T1000 (cell line): Measurements from ENCODE around the gene DHX58.

Experiments
- DNase-seq: peaks from one replicate; lab custom pipeline; 2025; ENCODE audit warnings: mixed read lengths; lab: John Stamatoyannopoulos, UW

Gene DHX58

DNA sequence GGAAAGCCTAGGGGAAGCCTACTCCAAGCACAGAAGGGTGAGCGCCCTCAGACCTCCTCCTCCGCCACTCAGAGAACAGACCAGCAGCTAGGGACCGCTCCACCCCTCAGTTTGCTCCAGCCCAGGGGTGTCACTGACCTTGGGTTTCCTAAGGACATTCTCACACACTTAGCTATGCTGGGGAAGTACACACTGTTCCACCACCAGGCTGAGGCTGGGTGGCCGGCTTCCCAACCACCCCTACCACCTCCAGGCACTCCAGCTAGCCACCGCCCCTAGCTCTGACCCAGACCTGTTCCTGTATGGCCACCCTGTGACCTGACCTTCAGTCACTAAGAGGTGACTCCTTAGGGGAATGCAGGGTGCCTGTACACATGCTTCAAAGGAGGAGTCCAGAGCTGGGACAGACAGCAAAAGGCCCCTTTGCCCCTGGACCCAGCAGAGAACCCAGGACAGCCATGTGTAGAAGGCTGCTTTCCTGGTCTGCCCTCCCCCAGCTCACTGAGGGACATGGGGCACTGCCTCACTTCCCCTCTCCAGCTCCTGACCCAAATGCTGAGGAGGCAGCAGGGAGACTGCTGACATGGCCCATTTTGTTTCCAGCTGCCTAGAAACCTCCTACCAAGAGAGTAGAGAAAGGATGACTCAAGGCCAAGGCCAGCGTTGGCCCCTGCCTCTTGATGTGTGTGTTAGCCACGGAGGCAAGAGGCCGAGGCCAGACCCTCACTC is 16.8 kb upstream of the DHX58 start:
- no peak for DNase-seq

DNA sequence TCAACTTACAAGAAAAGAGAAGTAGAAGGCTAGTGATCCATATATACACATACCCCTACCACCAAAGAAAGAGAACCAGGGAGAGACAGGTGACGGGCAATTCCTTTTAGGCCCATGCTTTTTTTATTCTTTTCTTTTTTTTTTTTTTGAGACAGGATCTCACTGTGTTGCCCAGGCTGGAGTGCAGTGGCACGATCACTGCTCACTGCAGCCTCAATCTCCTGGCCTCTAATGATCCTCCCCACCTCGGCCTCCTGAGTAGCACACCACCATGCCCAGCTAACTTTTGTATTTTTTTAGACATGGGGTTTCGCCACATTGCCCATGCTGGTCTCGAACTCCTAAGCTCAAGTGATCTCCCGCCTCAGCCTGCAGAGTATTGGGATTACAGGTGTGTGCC is 14.9 kb upstream of the DHX58 start:
- DNase-seq, result no peak

DNA sequence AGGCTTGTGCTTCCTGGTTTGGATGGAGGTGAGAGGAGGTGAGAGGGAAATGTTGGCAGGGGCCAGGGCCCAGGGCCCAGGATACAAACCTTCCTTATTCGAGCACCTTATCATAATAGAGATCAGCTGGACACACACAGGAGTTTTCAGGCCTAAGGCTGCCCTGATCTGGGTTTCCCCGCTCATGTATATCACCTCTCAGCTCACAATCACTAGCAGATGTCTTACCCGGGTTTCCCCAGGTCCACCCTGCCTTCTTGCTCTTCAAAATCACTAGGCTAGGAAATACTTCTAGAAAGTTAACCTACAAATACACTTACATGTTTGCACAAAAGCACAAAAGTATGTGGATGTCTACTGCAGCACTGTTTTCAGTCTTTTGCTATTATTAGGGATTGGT is 14.3 kb upstream of the DHX58 start:
- no peak for DNase-seq

DNA sequence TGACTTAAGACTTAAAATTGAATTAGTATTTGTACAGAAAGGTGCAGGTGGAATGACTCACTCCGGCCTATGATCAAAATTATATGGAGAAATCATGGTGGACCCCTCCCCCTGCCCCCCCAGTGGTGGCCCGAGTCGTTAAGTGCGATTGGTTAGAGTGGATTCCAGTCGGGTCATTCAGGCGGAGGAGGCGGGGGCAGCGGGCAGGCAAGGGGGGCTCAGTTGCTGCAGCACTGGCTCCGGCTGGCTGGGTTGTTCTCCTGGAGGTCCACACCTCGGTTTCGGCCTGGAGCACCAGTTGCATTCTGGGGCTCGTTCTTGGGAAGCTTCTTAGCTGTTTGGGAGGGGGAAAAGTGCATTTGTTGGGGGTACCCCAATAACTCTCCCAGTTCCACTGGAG is 13.1 kb upstream of the DHX58 start:
- no peak for DNase-seq

DNA sequence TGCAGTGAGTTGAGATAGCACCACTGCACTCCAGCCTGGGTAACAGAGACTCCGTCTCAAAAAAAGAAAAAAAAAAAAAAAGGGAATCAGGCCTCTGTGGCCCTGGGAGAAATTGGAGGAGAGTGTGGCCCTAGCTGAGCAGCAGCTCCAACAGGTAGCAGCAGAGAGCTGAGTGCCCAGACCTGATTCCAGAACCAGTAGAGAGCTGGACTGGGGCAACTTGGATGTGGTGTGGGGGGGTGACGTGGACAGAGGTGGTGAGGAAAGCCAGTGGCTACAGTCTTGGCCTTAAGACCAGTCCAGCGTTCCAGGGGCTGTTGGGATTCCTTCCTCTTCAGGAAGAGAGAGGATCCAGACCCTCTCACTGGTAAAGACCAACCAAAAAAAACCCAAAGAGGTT is 11.7 kb upstream of the DHX58 start:
- no peak for DNase-seq

DNA sequence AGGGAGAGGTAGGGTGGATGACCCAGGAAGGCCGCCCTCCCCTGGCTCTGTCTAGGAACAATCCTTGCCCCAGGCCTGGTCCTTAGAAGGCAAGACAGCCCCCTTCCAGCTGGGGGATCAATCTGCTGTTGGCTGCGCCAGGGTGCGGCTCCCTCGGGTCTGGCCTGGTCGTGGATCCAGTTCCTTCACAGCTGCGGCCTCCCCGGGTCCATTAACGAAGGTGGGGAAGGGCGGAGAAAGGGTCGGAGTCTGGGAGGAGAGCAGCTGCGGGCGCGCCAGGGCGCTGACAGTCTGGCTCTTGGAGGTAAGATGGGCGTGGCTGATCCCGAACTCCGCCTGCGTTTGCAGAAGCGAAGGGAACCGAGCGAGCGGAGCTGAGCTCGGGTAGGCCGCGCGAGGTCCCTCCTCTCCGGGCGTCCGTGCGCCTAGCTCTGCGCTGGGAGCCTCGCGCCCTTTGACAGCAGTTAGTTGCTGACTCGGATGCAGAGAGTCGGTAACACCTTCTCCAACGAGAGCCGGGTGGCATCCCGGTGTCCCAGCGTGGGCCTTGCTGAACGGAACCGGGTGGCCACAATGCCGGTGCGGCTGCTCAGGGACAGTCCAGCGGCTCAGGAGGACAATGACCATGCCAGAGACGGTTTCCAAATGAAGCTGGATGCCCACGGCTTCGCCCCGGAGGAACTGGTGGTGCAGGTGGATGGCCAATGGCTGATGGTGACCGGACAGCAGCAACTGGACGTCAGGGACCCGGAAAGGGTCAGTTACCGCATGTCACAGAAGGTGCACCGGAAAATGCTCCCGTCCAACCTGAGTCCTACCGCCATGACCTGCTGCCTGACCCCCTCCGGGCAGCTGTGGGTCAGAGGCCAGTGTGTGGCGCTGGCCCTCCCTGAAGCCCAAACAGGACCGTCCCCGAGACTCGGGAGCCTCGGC is 10.1 kb upstream of the DHX58 start, which contains the start of gene HSPB9:
Gene HSPB9 (plus strand): TSS at position 434 of the 933 bp plus-strand sequence. CDS start 47 bp downstream, at position 481.
- DNase-seq, result no peak

DNA sequence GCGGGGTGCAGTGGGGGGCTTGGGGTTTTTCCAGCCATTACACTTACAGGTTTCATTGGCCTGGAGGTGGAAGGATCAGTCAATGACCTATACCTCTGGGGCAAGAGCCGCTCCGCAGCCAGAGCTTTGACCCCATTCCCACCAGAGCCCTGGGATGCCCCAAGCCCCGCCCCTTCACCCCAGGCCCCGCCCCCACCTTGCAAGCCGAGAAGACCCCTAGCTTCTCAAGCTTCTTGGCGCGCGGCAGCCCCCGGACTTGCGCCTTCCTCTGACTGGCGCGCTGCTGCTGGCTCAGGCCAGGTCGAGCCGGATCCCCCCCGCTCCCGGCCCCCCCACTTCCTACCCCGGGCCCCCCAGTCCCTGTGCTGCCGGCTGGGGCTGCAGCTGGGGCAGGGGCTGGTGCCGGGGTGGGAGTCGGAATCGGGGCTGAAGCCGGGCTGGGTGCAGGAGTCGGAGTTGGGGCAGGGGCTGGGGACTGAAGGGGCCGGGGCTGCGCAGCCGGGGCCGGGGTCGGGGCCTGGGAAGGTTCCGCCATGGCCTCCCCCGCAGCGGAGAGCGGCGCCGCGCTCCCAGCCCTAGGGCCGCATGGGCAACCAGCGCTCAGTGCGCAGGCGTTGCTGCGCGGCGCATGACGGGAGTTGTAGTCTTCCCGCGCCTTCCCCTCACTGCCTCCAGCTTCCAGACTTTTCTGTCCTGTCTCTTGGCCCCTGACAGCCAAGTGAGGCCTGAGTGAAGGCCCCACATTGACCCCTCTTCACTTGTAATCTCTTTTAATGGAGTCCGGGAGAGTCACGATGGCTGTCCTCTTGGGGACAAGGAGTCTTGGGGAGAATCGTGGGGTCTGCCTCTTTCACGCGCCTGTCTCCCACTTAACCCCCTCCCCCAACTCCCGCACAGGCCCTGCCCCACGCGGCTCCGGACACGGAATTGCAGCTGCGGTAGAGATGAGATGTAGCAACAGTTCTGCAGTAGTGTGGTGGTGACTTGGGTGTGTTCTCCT is 8.6 kb upstream of the DHX58 start, which contains the start of gene KAT2A:
Gene KAT2A (minus strand): TSS at position 598 of the 1,000 bp plus-strand sequence. CDS start 63 bp downstream, at position 535.
- DNase-seq, result peak; percentile 67

DNA sequence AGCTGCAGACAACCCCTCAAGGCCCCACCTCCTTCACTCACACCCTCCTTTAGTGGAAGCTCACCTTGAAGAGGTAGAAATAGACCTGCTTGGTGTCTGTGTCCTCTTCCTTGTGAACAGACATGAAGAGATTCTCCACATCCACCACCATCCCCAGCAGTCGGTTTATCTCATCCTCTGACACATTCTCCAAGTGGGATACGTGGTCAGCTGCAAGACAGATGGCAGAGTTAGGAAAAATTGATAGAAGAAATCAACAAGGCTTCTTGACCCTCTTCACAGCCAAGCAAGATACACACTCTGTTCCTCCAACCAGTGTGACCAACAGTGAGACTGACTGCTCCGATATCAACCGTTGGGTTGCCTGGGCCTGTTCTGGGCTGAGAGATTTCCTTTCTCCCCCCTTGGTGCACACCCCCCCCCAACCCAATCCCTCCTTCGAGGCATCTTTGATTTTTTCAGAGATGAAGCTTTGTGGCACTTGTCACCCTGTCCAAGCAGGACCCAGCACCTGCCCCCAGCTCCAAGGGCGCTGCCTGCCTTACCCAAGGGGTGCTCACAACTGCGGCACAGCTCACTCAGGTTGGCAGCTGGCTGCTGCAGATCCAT is 7.8 kb upstream of the DHX58 start:
- no peak for DNase-seq

DNA sequence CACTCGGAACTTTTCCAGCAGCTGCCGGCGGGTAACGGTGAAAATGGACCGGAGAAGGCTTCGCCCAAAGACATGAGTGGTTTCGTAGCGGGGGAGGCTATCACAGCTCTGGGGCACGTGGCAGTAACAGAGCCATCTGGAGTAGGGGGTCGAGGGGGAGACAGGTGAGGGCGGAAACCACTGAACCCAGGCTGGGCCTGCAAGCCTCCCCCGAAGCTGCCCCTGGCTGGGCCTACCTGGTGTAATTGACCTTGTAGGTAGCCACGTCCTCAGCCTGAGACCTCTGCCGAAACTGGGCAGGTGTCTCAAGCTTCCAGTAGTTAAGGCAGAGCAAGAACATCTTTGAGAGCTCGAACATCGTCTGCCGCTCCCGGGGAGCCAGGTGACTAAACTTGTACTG is 6.8 kb upstream of the DHX58 start:
- no peak for DNase-seq

DNA sequence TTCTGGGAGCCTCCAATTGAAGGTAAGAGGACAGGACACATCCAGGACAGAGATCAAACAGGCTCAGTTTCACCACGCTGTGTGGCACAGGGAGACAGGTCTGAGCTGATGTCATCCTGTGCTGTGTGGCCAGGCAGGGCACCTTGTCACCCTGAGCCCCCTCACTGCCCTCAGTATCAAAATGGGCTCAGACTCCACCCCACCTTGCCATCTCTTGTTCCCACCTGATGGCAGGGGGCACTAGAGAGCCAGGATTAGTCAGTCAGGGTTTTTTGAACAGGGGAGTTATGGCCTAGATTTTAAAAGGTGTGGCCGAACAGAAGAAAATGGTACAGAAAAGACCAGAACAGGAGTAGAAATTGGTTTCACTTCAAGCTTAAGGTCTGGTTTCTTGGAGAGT is 6.0 kb upstream of the DHX58 start:
- DNase-seq, result no peak

DNA sequence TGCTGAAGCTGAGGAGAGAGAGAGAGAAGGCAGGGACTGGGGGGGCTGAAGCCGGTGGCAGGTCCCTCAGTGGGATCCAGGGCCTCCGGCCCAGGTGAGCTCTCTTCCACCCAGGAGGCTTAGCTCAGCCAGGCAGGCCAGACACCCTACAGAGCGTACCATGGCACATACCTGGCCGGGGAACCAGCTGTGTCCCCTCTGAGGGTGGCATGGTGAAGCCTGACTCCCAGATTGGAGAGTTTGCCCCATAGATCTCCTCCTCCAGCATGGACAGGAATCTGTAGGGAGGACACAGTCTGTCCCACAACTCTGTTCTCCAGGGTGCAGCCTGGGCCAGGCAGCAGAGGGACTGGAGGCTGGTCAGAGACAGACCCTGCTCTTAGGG is 5.6 kb upstream of the DHX58 start:
- no peak for DNase-seq

DNA sequence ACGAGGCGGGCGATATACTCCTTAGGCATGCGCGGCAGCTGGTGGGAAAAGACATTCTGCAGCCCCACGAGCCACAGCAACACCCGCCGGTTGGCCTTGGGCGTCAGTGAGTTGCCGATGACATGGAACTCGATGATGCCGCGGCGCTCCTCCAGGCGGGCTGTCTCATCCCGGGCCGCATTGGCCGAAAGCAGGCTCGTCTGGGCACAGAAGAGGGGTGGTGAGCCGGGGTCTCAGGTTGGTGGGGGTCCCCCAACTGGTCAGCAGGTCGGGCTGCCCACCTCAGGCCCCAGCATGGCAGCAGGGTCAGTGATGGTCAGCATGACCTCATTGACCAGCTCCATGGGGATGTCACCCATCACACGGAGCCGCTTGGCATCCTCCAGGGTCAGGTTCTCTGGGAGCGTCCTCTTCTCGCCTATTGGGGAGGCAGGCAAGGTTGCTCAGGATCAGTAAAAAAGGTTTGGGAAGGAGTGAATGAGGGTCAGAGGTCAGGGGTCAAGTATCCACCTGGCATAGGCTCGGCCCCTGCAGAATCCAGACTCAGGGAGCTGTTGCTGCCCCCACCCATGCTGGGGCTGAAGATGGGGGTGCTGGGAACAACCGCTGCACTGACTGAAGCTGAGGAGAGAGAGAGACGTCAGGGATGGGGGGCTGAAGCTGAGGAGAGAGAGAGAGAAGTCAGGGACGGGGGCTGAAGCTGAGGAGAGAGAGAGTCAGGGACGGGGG is 5.0 kb upstream of the DHX58 start:
- no peak for DNase-seq

DNA sequence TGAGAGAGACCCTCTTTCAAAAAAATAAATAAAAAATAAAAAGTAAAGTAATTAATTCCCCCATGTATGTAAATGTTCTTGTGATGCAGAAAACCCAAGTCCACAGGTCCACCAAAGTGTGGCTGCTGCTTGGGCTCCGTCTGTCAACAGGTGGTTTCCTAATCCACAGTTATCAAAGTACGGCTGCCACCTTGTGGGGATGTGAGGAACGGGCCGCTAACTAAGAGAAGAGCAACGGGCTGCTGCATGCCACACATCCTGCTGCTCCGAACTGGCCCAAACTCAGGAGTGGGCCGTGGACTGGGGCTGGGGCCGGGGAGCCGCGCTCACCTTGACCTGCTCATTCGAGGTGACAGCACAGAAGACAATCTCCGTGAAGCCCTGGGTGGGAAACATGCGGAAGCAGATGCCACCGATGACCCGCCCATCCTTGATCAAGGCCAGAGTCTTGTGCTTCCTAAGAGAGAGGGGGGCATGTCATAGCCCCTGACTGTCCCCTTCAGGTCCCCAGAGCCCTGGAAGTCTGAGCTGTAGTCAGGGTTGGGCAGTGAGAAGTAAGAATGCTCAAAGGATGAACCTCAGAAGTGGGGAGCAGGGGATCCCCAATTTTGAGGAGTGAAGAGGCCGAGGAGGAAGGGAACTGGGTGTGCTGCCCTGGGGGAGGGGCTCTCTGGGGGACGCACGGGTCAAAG is 4.3 kb upstream of the DHX58 start:
- DNase-seq, result peak; percentile 36

DNA sequence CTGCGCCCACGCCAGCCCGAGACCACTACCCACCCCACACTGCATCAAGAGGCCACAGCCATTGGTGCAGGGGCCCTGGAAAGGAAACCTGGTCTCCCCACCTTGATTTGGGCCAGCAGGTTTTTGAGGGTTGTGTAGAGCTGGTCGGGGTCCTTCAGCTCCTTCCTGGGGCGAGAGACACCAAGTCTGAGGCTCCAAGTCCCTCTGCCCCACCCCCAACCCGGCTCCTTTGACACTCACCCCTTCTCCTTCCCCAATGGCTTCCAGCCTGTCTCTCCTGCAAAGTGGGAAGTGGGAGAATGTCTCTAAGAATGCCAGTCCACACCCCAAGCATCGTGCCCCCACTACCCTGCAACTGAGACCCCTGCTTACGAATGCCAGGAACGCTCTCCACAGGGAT is 1.6 kb upstream of the DHX58 start:
- no peak for DNase-seq

DNA sequence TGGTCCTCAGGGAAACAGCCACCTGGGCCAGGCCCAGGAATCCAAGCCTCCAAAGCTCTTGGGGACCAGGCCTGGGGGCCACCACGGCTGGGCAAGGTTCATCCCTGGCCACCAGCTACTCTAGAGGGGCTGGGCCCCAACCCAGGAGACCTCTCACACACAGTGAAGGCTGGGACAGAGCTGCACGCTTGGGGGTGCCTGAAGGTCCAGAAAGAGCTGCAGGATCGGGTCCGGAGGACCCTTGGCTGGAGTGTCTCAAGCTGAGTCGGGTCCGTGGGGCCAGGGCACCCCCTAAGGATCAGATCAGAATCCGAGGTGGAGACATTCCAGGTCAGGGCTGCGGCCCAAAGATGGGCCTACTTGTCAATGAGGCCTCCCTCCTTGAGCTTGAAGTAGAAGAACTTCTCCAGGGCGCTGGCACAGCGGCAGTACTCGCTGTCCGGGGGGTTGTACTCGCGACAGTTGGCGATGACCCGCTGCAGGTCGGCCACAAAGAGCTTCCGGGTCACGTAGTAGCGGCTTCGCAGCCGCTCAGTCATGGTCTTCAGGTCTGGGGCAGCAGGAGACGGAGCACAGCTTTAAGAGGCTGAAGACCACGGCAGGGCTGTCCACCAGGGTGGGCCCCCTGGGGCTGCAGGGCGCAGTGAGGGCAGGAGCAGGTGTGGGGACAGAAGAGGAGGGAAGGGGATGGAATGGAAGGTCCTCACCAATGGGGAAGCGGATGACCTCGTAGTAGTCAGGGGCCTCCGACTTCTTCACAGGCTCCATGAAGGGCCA is 967 bp upstream of the DHX58 start:
- no peak for DNase-seq

DNA sequence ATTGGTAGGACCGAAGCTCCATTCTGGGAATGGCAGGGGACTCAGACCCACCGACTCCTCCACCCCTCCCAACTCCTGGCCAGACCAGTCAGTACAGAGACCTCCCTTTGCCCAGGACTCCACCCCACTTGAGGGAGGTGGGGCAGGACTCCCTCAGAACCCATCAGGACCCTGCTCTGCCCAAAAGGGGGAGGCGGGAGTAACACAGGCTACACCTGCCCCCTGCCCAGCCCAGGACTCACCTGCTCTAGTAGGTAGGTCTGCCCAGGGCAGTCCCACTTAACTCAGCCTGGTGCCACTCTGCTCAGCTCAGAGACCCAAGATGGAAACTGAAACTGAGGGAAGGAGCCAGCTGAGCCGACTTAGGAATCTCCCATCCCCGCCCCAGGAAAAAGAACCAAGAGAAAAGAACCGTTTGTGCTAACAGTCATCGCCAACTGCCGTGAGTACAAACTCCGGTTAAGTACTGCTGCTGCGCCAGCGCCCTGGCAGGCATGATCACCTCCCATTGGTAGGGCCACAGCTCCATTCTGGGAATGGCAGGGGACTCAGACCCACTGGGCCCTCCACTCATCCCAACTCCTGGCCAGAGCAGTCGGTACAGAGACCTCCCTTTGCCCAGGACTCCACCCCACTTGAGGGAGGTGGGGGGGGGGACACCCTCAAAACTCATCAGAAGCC is 503 bp downstream of the DHX58 start:
- no peak for DNase-seq

DNA sequence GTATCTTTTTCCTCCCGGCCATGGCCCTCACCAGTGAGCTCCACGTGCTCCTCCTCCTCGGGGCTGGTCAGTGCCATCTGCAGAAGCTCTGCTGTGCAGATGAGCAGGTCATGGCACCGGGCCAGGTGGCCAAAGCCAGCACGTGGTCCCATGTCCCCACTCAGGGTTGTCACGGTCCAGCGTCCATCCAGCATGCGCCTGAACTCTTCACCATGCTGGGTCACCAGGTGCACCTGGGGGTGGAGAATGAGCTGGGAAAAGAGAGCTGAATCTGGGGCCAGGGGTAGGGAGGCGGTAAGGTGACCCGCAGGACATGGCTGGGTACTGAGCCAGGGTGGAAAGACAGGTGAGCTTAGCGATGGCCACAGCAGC is 1.3 kb downstream of the DHX58 start:
- no peak for DNase-seq
